Embryonic facial prominence (tissue), 1 donor: ENCODE results near the gene ELOVL5.
A peak's percentile ranks its signal among the peaks of the same experiment; 100 is the strongest.
"Not testable (repeated sequence)": the region's sequence is repeated elsewhere in the genome, so short reads cannot be mapped to it uniquely, and the experiment has no call there.

Experiments used
- DNase-seq: peaks from one replicate; pipeline ENCODE4 v3.0.0-alpha.2; 2016; ENCODE audit errors: extremely low spot score

Gene ELOVL5, protein sequence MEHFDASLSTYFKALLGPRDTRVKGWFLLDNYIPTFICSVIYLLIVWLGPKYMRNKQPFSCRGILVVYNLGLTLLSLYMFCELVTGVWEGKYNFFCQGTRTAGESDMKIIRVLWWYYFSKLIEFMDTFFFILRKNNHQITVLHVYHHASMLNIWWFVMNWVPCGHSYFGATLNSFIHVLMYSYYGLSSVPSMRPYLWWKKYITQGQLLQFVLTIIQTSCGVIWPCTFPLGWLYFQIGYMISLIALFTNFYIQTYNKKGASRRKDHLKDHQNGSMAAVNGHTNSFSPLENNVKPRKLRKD

GRCh38 chr6:53348371-53349208, at the start of gene ELOVL5:
TSS of gene ELOVL5 (minus strand) at chr6:53348950. CDS start at chr6:53295699, 53,251 bp downstream.
- DNase-seq: peak; percentile 96

GRCh38 chr6:53397283-53397682, 48.5 kb upstream of the ELOVL5 start:
- DNase-seq: no peak

DNA sequence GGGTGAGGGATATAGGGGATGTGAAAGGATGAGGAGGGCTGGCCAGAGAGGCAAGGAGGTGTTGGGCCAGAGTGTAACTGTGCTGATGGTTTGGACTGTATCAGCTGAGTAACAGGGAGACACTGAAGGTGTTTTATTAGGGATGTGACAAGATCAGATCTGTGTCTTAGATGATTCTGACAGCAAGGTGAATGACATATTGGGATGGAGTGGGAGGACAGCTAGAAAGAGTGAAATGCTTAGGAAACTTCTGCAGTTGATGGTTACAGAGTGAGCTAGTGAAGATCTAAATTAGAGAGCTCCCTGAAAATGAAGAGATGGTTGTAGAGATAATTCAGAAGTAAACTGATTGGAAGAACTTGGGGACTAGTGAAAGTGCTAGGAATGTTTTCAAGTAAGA, 47.2 kb upstream of the ELOVL5 start:
- DNase-seq: no peak

GRCh38 chr6:53394704-53395103, 46.0 kb upstream of the ELOVL5 start:
- DNase-seq: no peak

- DNase-seq: no peak
These were observed 42.4 kb upstream of the ELOVL5 start for GRCh38 chr6:53391170-53391569.

DNA sequence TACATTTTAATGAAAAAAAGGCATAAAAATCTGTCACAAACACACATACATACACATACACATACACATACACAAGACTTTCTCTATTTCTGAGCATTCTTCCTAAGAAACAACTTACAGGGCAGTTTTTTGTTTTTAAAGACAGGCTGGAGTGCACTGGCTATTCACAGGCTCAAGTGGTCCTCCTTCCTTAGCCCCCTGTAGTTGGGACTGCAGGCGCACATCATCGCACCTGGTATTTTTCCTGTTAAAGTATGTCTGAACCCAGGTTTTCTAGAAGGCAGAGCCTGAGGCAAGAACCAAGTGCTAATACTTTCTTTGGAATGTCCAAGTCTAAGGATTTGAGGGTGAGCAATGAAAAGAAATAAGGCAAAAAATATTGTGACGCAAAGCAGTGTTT, 41.3 kb upstream of the ELOVL5 start:
- no peak for DNase-seq

DNA sequence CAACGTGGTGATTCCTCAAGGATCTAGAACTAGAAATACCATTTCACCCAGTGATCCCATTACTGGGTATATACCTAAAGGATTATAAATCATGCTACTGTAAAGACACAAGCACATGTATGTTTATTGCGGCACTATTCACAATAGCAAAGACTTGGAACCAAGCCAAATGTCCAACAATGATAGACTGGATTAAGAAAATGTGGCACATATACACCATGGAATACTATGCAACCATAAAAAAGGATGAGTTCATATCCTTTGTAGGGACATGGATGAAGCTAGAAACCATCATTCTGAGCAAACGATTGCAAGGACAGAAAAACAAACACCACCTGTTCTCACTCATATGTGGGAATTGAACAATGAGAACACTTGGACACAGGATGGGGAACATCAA, 39.9 kb upstream of the ELOVL5 start:
- not testable (repeated sequence) for DNase-seq

DNA sequence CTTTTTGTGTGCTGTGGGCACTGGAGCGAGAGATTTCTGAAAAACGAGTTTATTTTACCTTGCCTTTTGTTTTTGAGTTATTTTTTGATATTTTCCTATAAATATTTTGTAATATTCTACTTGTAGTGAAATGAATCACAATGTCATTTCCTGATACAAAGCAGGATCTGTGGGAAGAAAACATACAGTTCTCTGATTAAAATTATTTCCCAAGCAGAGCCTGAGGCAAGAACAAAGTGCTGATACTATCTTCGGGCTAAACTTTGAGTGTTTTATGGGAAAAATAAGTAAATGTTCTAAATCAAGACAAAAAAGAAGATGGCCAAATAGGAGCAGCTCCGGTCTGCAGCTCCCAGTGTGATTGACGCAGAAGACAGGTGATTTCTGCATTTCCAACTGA, 33.7 kb upstream of the ELOVL5 start:
- DNase-seq: no peak

- no peak for DNase-seq
These were observed 29.5 kb upstream of the ELOVL5 start for GRCh38 chr6:53378208-53378607.

DNA sequence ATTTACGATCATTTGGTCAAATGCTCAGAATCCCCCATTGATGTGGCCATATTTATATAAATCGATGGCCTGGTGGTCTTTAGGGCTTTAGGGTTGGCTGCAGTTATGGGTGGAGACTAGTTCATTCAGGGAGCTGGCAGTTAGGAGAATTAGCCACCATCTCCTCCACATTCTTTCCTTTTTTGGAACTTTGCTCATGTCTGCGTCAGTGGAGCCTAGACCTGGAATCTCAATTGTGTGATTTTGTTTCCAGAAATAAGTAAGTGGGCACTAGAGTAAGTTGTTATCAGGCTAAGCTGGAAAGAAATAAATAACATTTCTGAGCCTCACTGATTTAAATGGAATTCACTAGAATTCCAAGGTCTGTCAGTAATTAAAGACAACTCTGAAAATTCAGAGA, 29.0 kb upstream of the ELOVL5 start:
- DNase-seq: no peak

GRCh38 chr6:53377289-53377688, 28.5 kb upstream of the ELOVL5 start:
- DNase-seq: no peak

DNA sequence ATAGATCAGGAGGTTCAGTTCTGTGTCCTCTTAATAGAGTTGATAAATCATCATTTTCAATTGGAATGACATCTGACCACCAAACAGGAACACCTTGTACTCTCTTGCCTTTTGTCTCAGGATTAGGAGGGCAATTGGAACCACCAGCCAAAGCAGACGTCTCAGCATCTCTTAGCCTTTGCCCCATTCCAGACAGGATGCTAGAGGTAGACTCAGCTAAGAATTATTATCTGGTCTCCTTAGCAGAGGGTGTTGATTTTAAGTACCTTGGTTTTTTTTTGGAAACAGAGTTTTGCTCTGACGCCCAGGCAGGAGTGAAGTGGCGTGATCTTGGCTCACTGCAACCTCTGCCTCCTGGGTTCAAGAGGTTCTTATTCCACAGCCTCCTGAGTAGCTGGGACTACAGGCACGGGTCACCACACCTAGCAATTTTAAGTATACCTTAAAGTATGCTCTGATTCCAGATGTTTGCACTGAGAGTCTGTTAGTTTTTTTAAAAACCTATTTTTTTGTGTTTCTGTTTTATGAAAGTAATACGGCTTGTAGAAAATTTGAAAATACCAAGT, 28.0 kb upstream of the ELOVL5 start:
- no peak for DNase-seq

DNA sequence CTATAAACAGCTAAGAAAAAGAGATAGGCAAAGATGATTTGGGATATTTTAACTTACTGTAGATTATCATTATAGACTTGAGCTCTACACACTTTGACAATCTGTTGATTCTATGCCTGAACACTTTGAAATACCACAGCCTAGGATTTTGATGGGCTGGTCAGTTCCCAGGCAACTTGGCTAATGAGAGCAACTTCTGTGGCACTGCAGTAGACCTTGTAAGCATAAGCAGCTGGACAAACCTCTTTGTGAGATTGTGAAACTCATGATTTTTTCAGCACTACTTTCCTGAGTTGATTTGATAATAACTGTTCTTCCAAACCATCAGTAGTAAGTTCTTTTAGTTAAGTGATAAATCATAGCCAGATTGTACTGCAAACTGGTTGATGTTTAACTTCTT, 27.1 kb upstream of the ELOVL5 start:
- no peak for DNase-seq

DNA sequence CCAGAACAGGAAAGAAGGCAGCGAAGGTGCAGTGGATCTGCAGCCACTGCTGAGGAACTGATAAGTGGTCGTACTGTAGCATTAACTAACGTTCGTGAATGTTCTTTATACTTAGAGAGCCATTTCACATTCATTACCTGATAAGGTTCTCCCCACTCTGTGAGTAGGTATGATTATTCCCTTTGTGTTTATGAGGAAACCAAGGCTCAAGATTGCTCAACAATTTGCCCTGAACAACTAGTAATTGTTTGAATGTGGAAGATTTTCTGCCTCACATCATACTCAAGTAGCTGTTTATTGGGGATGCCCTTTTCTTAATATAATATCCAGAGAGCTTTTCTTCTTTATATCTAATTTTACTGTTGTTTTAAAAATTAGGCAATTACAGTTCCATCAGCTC, 24.9 kb upstream of the ELOVL5 start:
- DNase-seq: no peak

DNA sequence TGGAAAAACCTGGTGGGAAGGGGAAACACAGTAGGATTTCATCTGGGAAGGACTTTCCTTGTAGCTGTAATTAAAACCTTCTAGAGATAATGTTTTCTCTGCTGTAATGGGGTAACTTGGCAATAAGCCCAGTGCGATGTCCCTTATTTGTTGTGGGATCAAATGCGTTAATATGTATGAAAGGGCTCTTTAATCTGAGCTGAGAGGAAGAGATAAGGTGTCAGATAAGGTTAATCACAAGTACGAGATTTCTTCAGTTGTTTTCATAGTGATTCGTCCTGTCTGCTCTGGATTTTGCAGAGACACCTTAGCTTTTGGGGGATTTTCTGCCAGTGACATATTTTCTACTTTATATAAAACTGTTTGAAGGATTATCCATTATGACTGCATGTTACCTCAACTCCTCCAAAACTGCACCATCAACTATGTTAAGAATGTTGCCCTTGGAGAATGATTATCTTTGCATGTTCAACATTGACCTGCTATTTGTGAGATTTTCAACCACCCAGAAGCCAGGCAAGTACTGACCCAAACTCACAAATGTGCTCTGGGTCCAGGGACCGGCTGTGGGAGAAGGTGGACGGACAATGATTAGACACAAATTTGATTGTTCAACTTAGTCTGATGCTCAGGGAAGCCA, 21.2 kb upstream of the ELOVL5 start:
- DNase-seq: no peak

GRCh38 chr6:53369051-53369450, 20.3 kb upstream of the ELOVL5 start:
- DNase-seq: no peak

GRCh38 chr6:53366128-53366641, 17.4 kb upstream of the ELOVL5 start:
- DNase-seq: no peak

GRCh38 chr6:53363341-53364079, 14.8 kb upstream of the ELOVL5 start:
- DNase-seq: no peak

- DNase-seq: no peak
These were observed 12.8 kb upstream of the ELOVL5 start for GRCh38 chr6:53361549-53362031.

- no peak for DNase-seq
These were observed 11.6 kb upstream of the ELOVL5 start for GRCh38 chr6:53360093-53360912.

- DNase-seq: no peak
These were observed 11.0 kb upstream of the ELOVL5 start for GRCh38 chr6:53359843-53360092.
